GM23338 (cell line): Measurements from ENCODE around the gene ADORA1. TPM values are rescaled to one million over a fixed set of nuclear protein-coding genes. Genes with fewer than 3 reads are reported as not detected.

Experiments used
- ATAC-seq: fragments of 200-7000 bp; cut with Tn5 transposase; 3 replicates; pipeline ENCODE4 v1.9.1; 2020
- DNase-seq: peaks from one replicate; pipeline ENCODE4 v3.0.0-alpha.2; 2015; ENCODE audit warnings: low spot score
- H2AFZ ChIP-seq: fragments of 200-600 bp; sonication (generic); 2 replicates; pipeline ENCODE4 v1.8.0; 2016; ENCODE audit warnings: antibody characterized with exemption, mild to moderate bottlenecking, moderate library complexity
- H3F3A ChIP-seq: fragments of 200-600 bp; sonication (generic); replicated peaks from 2 replicates; pipeline ENCODE4 v1.8.0; 2017; ENCODE audit warnings: antibody characterized with exemption, mixed run types, low read depth
- H3K27ac ChIP-seq: fragments of 200-600 bp; sonication (generic); 2 replicates; pipeline ENCODE4 v1.6.1; 2016; ENCODE audit warnings: low read depth
- H3K27me3 ChIP-seq: fragments of 200-600 bp; sonication (generic); 2 replicates; pipeline ENCODE4 v1.8.0; 2016; ENCODE audit warnings: mild to moderate bottlenecking, mixed run types, moderate library complexity; ENCODE audit not compliant: insufficient read depth
- H3K36me3 ChIP-seq: fragments of 200-600 bp; sonication (generic); 2 replicates; pipeline ENCODE4 v1.8.0; 2016; ENCODE audit warnings: mild to moderate bottlenecking; ENCODE audit not compliant: insufficient read depth
- H3K4me1 ChIP-seq: fragments of 200-600 bp; sonication (generic); 2 replicates; pipeline ENCODE4 v1.8.0; 2016; ENCODE audit warnings: mild to moderate bottlenecking, moderate library complexity; ENCODE audit not compliant: insufficient read depth
- H3K4me2 ChIP-seq: fragments of 200-600 bp; sonication (generic); 2 replicates; pipeline ENCODE4 v1.7.1; 2017; ENCODE audit warnings: mixed run types
- H3K4me3 ChIP-seq: fragments of 200-600 bp; sonication (generic); 2 replicates; pipeline ENCODE4 v1.6.1; 2016; ENCODE audit warnings: mixed run types
- H3K79me2 ChIP-seq: fragments of 200-600 bp; sonication (generic); replicated peaks from 2 replicates; pipeline ENCODE4 v1.8.0; 2017; ENCODE audit warnings: mild to moderate bottlenecking; ENCODE audit not compliant: insufficient read depth
- H3K9me2 ChIP-seq: fragments of 200-600 bp; sonication (generic); 2 replicates; pipeline ENCODE4 v1.8.0; 2017; ENCODE audit not compliant: insufficient read depth
- H4K20me1 ChIP-seq: fragments of 200-600 bp; sonication (generic); replicated peaks from 2 replicates; pipeline ENCODE4 v1.8.0; 2017; ENCODE audit warnings: mild to moderate bottlenecking; ENCODE audit not compliant: insufficient read depth
- H3K27ac Mint-ChIP-seq: 2 replicates; pipeline ENCODE4 v1.8.0; 2020; ENCODE audit warnings: inconsistent platforms, mild to moderate bottlenecking, moderate library complexity, mixed read lengths
- H3K27me3 Mint-ChIP-seq: 3 replicates; pipeline ENCODE4 v1.8.0; 2022; ENCODE audit warnings: low read depth, mild to moderate bottlenecking, moderate library complexity, mixed read lengths, inconsistent platforms; ENCODE audit not compliant: insufficient read depth, poor library complexity
- H3K36me3 Mint-ChIP-seq: 3 replicates; pipeline ENCODE4 v1.8.0; 2021; ENCODE audit warnings: low read depth, mild to moderate bottlenecking, inconsistent platforms, moderate library complexity, mixed read lengths
- H3K4me1 Mint-ChIP-seq: 3 replicates; pipeline ENCODE4 v1.8.0; 2020; ENCODE audit warnings: mild to moderate bottlenecking, inconsistent platforms, mixed read lengths
- H3K4me3 Mint-ChIP-seq: 3 replicates; pipeline ENCODE4 v1.8.0; 2021; ENCODE audit warnings: moderate library complexity, mild to moderate bottlenecking, inconsistent platforms, mixed read lengths
- H3K9me3 Mint-ChIP-seq: 3 replicates; pipeline ENCODE4 v1.8.0; 2020; ENCODE audit warnings: moderate library complexity, mild to moderate bottlenecking, inconsistent platforms, mixed read lengths
- ETS1 ChIP-seq: IDR thresholded peaks from 2 replicates; pipeline ENCODE4 v1.6.1; 2016; ENCODE audit warnings: antibody characterized with exemption
- EZH2phosphoT487 ChIP-seq: fragments of 200-600 bp; sonication (generic); IDR thresholded peaks from one replicate; pipeline ENCODE4 v1.8.1; 2018; ENCODE audit warnings: antibody characterized with exemption; ENCODE audit not compliant: unreplicated experiment
- REST ChIP-seq: IDR thresholded peaks from one replicate; pipeline ENCODE4 v1.6.1; 2018; ENCODE audit warnings: antibody characterized with exemption; ENCODE audit not compliant: unreplicated experiment
- STAT1 ChIP-seq: IDR thresholded peaks from one replicate; pipeline ENCODE4 v1.6.1; 2016; ENCODE audit warnings: antibody characterized with exemption; ENCODE audit not compliant: unreplicated experiment
- ZNF331 ChIP-seq: fragments of 250-450 bp; sonication (Bioruptor Pico); IDR thresholded peaks from 2 replicates; pipeline ENCODE4 v1.5.0; 2020; ENCODE audit warnings: low read depth, mild to moderate bottlenecking, moderate library complexity
- ZNF462 ChIP-seq: fragments of 250-450 bp; sonication (Bioruptor Pico); IDR thresholded peaks from 2 replicates; pipeline ENCODE4 v1.5.0; 2020; ENCODE audit warnings: mild to moderate bottlenecking, moderate library complexity
- polyA plus RNA-seq: library from polyadenylated mRNA; unstranded; fragments of >200 nt; fragmentation: Nextera tagmentation; extraction: Ambion mirVana; gene quantifications from 2 replicates; pipeline ENCODE4 v1.2.1, GENCODE V29; 2016
- total RNA-seq: library from RNA; depleted of rRNA; stranded (reverse); fragments of >200 nt; shearing (Covaris generic); gene quantifications from 2 replicates; pipeline ENCODE4 v1.2.3, GENCODE V29; 2014

ADORA1 gene
- total and polyA plus RNA-seq, 2 experiments from 2014 or later, result 0.63 to 1.8 TPM

GRCh38 chr1:203091761-203092330 is 35.7 kb upstream of the ADORA1 start:
- Mint-ChIP-seq H3K9me3 (peaks cover 18% of the 10 kb centered on the region), H3K27me3 (peaks cover 9% of the 10 kb centered on the region), H3K4me3 (no peak overlapping the region), H3K4me1 (peaks cover 15% of the 10 kb centered on the region), H3K36me3 (peaks cover 10% of the 10 kb centered on the region), H3K27ac (no peak overlapping the region)
- Histone ChIP-seq H3K4me1 (no peaks in the 10 kb centered on the region), H3K9me2 (peaks cover 3% of the 10 kb centered on the region; the same call in 1 of the 2 replicates), H3K27me3 (no peaks in the 10 kb centered on the region), H4K20me1 (no peaks in the 10 kb centered on the region), H3F3A (no peaks in the 10 kb centered on the region), H3K36me3 (peaks cover 3% of the 10 kb centered on the region; the same call in 1 of the 2 replicates), H3K4me3 (no peak overlapping the region), H3K79me2 (no peaks in the 10 kb centered on the region), H3K27ac (no peak overlapping the region), H3K4me2 (no peak overlapping the region), H2AFZ (no peak overlapping the region)
- no peak for TF ChIP-seq STAT1
- TF ChIP-seq EZH2phosphoT487, result no peak
- TF ChIP-seq ZNF462, result no peak
- TF ChIP-seq ZNF331, result no peak
- TF ChIP-seq ETS1, result no peak
- no peak for TF ChIP-seq REST
- ATAC-seq (no peak), DNase-seq (no peak)
